SK-N-SH (cell line): Measurements from ENCODE around the gene SLC15A1. TPM values are rescaled to one million over a fixed set of nuclear protein-coding genes. Genes with fewer than 3 reads are reported as not detected.

Source experiments
- CTCF ChIA-PET: fragments of 300-600, 350-600 bp; formaldehyde crosslinking; extraction: SDS; loops from one replicate; lab custom pipeline; 2021; lab: Yijun Ruan, JAX
- POLR2A ChIA-PET: fragments of 350-600 bp; sonication (Branson Sonifier 250); formaldehyde crosslinking; extraction: SDS; loops from one replicate; lab custom pipeline; 2020; ENCODE audit warnings: antibody characterized with exemption, inconsistent platforms; lab: Yijun Ruan, JAX
- DNase-seq: peaks from one replicate; pipeline ENCODE4 v3.0.0; 2012
- H2AFZ ChIP-seq: fragments of 200-600 bp; sonication (generic); 2 replicates; pipeline ENCODE4 v1.8.1; 2016; ENCODE audit warnings: antibody characterized with exemption, mild to moderate bottlenecking, low read depth
- H3F3A ChIP-seq: fragments of 200-600 bp; sonication (generic); replicated peaks from 2 replicates; pipeline ENCODE3; 2016; ENCODE audit warnings: antibody characterized with exemption, mild to moderate bottlenecking; ENCODE audit not compliant: insufficient read depth
- H3K27ac ChIP-seq, 2 experiments: fragments of 200-500 bp in 1 of 2; fragments of 200-600 bp in 1 of 2; sonication (Bioruptor generic) in 1 of 2; sonication (generic), shearing (Covaris generic) in 1 of 2; 2 replicates each; pipeline versions ENCODE4 v1.5.1 to v1.6.1; 2014 to 2016; ENCODE audit warnings: low read depth in 2 of 2, inconsistent platforms in 1 of 2, low read length in 1 of 2, mild to moderate bottlenecking in 1 of 2, mixed read lengths in 1 of 2
- H3K27me3 ChIP-seq: fragments of 200-600 bp; sonication (generic), shearing (Covaris generic); 2 replicates; pipeline ENCODE4 v1.6.1; 2016; ENCODE audit warnings: mixed run types; ENCODE audit not compliant: insufficient read depth
- H3K36me3 ChIP-seq, 2 experiments: fragments of 200-500 bp in 1 of 2; fragments of 200-600 bp in 1 of 2; sonication (Bioruptor generic) in 1 of 2; sonication (generic) in 1 of 2; replicated peaks in 1 of 2; 2 replicates each; pipeline versions ENCODE3 to v1.5.1; 2014 to 2016; ENCODE audit warnings: low read length in 1 of 2, mild to moderate bottlenecking in 1 of 2; ENCODE audit not compliant: insufficient read depth in 2 of 2, control insufficient read depth in 1 of 2
- H3K4me1 ChIP-seq, 2 experiments: fragments of 200-500 bp in 1 of 2; fragments of 200-600 bp in 1 of 2; sonication (Bioruptor generic) in 1 of 2; sonication (generic), shearing (Covaris generic) in 1 of 2; 2 replicates each; pipeline versions ENCODE4 v1.5.1 to v1.6.1; 2014 to 2016; ENCODE audit warnings: low read depth in 1 of 2, low read length in 1 of 2, mixed run types in 1 of 2; ENCODE audit not compliant: insufficient read depth in 2 of 2, control insufficient read depth in 1 of 2
- H3K4me2 ChIP-seq: fragments of 200-600 bp; sonication (generic), shearing (Covaris generic); 2 replicates; pipeline ENCODE4 v1.6.1; 2017; ENCODE audit warnings: mixed run types
- H3K4me3 ChIP-seq, 2 experiments: fragments of 200-500 bp in 1 of 2; fragments of 200-600 bp in 1 of 2; sonication (Bioruptor generic) in 1 of 2; sonication (generic), shearing (Covaris generic) in 1 of 2; 2 replicates each; pipeline versions ENCODE4 v1.5.1 to v1.8.1; 2014 to 2016; ENCODE audit warnings: low read depth in 2 of 2, inconsistent platforms in 1 of 2, low read length in 1 of 2, mild to moderate bottlenecking in 1 of 2, mixed read lengths in 1 of 2, moderate library complexity in 1 of 2
- H3K79me2 ChIP-seq: fragments of 200-600 bp; sonication (generic); 2 replicates; pipeline ENCODE4 v1.8.1; 2017; ENCODE audit warnings: mild to moderate bottlenecking; ENCODE audit not compliant: insufficient read depth
- H3K9ac ChIP-seq: fragments of 200-600 bp; sonication (generic); 2 replicates; pipeline ENCODE4 v1.6.1; 2017; ENCODE audit warnings: mixed run types
- H3K9me2 ChIP-seq: fragments of 200-600 bp; sonication (generic); 2 replicates; pipeline ENCODE4 v1.6.1; 2017; ENCODE audit warnings: mixed run types
- H3K9me3 ChIP-seq: fragments of 200-600 bp; sonication (generic); 2 replicates; pipeline ENCODE4 v1.6.1; 2017; ENCODE audit warnings: mixed run types, mild to moderate bottlenecking, moderate library complexity
- H4K20me1 ChIP-seq: fragments of 200-600 bp; sonication (generic); 2 replicates; pipeline ENCODE4 v1.6.1; 2017; ENCODE audit warnings: mild to moderate bottlenecking, mixed run types; ENCODE audit not compliant: insufficient read depth
- CTCF ChIP-seq: fragments of 200-600 bp; sonication (generic); IDR thresholded peaks from 2 replicates; pipeline ENCODE4 v1.6.1; 2017; ENCODE audit warnings: antibody characterized with exemption, mild to moderate bottlenecking, moderate library complexity
- ELF1 ChIP-seq: IDR thresholded peaks from 2 replicates; pipeline ENCODE4 v1.4.0; 2012
- EZH2phosphoT487 ChIP-seq: fragments of 200-600 bp; sonication (generic); IDR thresholded peaks from 2 replicates; pipeline ENCODE4 v1.6.1; 2017; ENCODE audit warnings: low read depth, mixed run types, mild to moderate bottlenecking, antibody characterized with exemption, moderate library complexity, borderline replicate concordance
- FOSL2 ChIP-seq: IDR thresholded peaks from 2 replicates; pipeline ENCODE4 v1.4.0; 2012; ENCODE audit warnings: low read depth, mild to moderate bottlenecking, moderate library complexity, borderline replicate concordance
- FOXJ3 ChIP-seq: sonication (generic); formaldehyde crosslinking; IDR thresholded peaks from 2 replicates; pipeline ENCODE4 v1.5.1; 2020; ENCODE audit warnings: mild to moderate bottlenecking, missing genetic modification reagents
- FOXM1 ChIP-seq: IDR thresholded peaks from 2 replicates; pipeline ENCODE4 v1.4.0; 2012; ENCODE audit warnings: low read depth, mild to moderate bottlenecking
- GATA2 ChIP-seq: sonication (generic); formaldehyde crosslinking; IDR thresholded peaks from 2 replicates; pipeline ENCODE4 v1.5.0; 2020; ENCODE audit warnings: mild to moderate bottlenecking, missing genetic modification reagents
- JUND ChIP-seq: IDR thresholded peaks from 2 replicates; pipeline ENCODE4 v1.4.0; 2012
- MAX ChIP-seq: IDR thresholded peaks from 2 replicates; pipeline ENCODE4 v1.4.0; 2012; ENCODE audit warnings: low read depth
- MEF2A ChIP-seq: IDR thresholded peaks from 2 replicates; pipeline ENCODE4 v1.4.0; 2012; ENCODE audit warnings: low read depth, borderline replicate concordance
- MXI1 ChIP-seq: IDR thresholded peaks from 2 replicates; pipeline ENCODE4 v1.6.1; 2012; ENCODE audit warnings: mild to moderate bottlenecking, low read depth, low read length, improper control_type of control experiment
- NFIC ChIP-seq: IDR thresholded peaks from 2 replicates; pipeline ENCODE4 v1.4.0; 2012; ENCODE audit warnings: borderline replicate concordance
- NRF1 ChIP-seq: IDR thresholded peaks from 2 replicates; pipeline ENCODE4 v1.6.1; 2012; ENCODE audit warnings: low read depth, mild to moderate bottlenecking, low read length
- PBX3 ChIP-seq: IDR thresholded peaks from 2 replicates; pipeline ENCODE4; 2012
- RAD21 ChIP-seq: IDR thresholded peaks from 2 replicates; pipeline ENCODE4 v1.6.1; 2012; ENCODE audit warnings: mild to moderate bottlenecking, low read length
- RFX5 ChIP-seq: IDR thresholded peaks from 2 replicates; pipeline ENCODE4 v1.6.1; 2012; ENCODE audit warnings: mild to moderate bottlenecking, improper control_type of control experiment, low read length
- SMC3 ChIP-seq: IDR thresholded peaks from 2 replicates; pipeline ENCODE4 v1.6.1; 2012; ENCODE audit warnings: low read depth, low read length, improper control_type of control experiment
- TAF1 ChIP-seq: IDR thresholded peaks from 2 replicates; pipeline ENCODE4 v1.6.1; 2012; ENCODE audit warnings: low read depth, mild to moderate bottlenecking, low read length, moderate library complexity, borderline replicate concordance
- TEAD4 ChIP-seq: IDR thresholded peaks from 2 replicates; pipeline ENCODE4 v1.4.0; 2012; ENCODE audit warnings: mild to moderate bottlenecking, borderline replicate concordance; ENCODE audit not compliant: insufficient read depth
- USF2 ChIP-seq: fragments of 150-350 bp; IDR thresholded peaks from 2 replicates; pipeline ENCODE4 v1.6.1; 2017; ENCODE audit warnings: antibody characterized with exemption, low read length, low read depth, borderline replicate concordance
- WGBS: methylation state at CpG from one replicate; pipeline ENCODE4 v1.1.6; 2017; ENCODE audit warnings: low lambda C conversion rate; 5-methylcytosine and 5-hydroxymethylcytosine counted together
- polyA plus RNA-seq, 3 experiments: library from polyadenylated mRNA; depleted of rRNA; stranded (reverse); fragments of >200 nt; gene quantifications; 2 replicates each; pipeline ENCODE4 v1.2.3, GENCODE V29; 2012

SLC15A1 gene
- polyA plus RNA-seq, 1 of the 3 experiments (the other 2 are of a cell fraction) = not detected

- Histone ChIP-seq H3K9me3 (no peaks in the 10 kb centered on the region), H3F3A (no peaks in the 10 kb centered on the region), H3K27ac (no peak overlapping the region), H3K4me3 (no peak overlapping the region), H3K9ac (no peak overlapping the region), H3K4me1 (peaks cover 0 to 5% of the 10 kb centered on the region in 2 experiments; a peak in 1 of 4 replicates), H3K36me3 (no peaks in the 10 kb centered on the region), H3K27me3 (peaks cover 21% of the 10 kb centered on the region; the same call in 1 of the 2 replicates), H3K79me2 (no peaks in the 10 kb centered on the region), H3K9me2 (no peaks in the 10 kb centered on the region), H4K20me1 (no peaks in the 10 kb centered on the region), H3K4me2 (no peak overlapping the region)
- WGBS = 54% methylated on average over 7 of the region's 8 CpGs
- no peak for DNase-seq
- POLR2A ChIA-PET = no interaction called here
- CTCF ChIA-PET = no interaction called here
- TF ChIP-seq JUND (no peak), FOSL2 (no peak), MAX (no peak), RAD21 (no peak), MXI1 (no peak), FOXM1 (no peak), TEAD4 (no peak), SMC3 (no peak), NRF1 (no peak), FOXJ3 (CRISPR knock-in tag) (no peak), PBX3 (no peak), USF2 (no peak), ELF1 (no peak), RFX5 (no peak), CTCF (no peak), GATA2 (CRISPR knock-in tag) (no peak), TAF1 (no peak), MEF2A (no peak), NFIC (no peak), EZH2phosphoT487 (no peak)
- TF ChIP-seq, all 33 proteins: peak for 0
- H2AFZ ChIP-seq = no peak overlapping the region
Observed at GRCh38 chr13:98746968-98747367, 5.5 kb downstream of the SLC15A1 start.
